CD4-positive, alpha-beta memory T cell (primary cell): Measurements from ENCODE around the gene CEP63. TPM values are rescaled to one million over a fixed set of nuclear protein-coding genes. Genes with fewer than 3 reads are reported as not detected.
A peak's percentile ranks its signal among the peaks of the same experiment; 100 is the strongest.

Experiments
- CTCF ChIA-PET: fragments of 350-600 bp; sonication (Branson Sonifier 250); formaldehyde crosslinking; loops from one replicate; lab custom pipeline; 2021; ENCODE audit warnings: inconsistent platforms; ENCODE audit not compliant: partially characterized antibody; lab: Charles Lee
- POLR2A ChIA-PET: fragments of 350-600 bp; sonication (Branson Sonifier 250); formaldehyde crosslinking; loops from one replicate; lab custom pipeline; 2021; ENCODE audit not compliant: partially characterized antibody; lab: Charles Lee
- DNase-seq, 5 donors: peaks; one replicate each; pipeline versions ENCODE4 v3.0.0 to v3.0.0-alpha.2; 2020 to 2022; ENCODE audit warnings: mixed read lengths in 1 of 5
- H3K27ac ChIP-seq: one replicate; pipeline ENCODE4 v1.7.0; 2013; ENCODE audit warnings: low read depth, low read length
- H3K27me3 ChIP-seq: 2 replicates; pipeline ENCODE4 v1.7.0; 2013; ENCODE audit warnings: mild to moderate bottlenecking, low read length, moderate library complexity; ENCODE audit not compliant: insufficient read depth
- H3K36me3 ChIP-seq: 2 replicates; pipeline ENCODE4 v1.7.0; 2013; ENCODE audit warnings: mild to moderate bottlenecking, low read length, moderate library complexity; ENCODE audit not compliant: insufficient read depth
- H3K4me1 ChIP-seq: 2 replicates; pipeline ENCODE4 v1.7.0; 2013; ENCODE audit warnings: mild to moderate bottlenecking, low read length, moderate library complexity; ENCODE audit not compliant: insufficient read depth
- H3K4me3 ChIP-seq, 2 donors: one replicate each; pipeline ENCODE4 v1.7.0; 2013; ENCODE audit warnings: low read length in 2 of 2, mild to moderate bottlenecking in 1 of 2
- H3K9me3 ChIP-seq, 2 donors: one replicate each; pipeline ENCODE4 v1.7.0; 2013; ENCODE audit warnings: low read length in 2 of 2, control low read depth in 1 of 2; ENCODE audit not compliant: control insufficient read depth in 1 of 2
- H3K27ac Mint-ChIP-seq, 7 donors: one replicate each; pipeline ENCODE4 v1.8.0; 2020 to 2021; ENCODE audit warnings: mixed read lengths in 7 of 7, mild to moderate bottlenecking in 6 of 7, inconsistent platforms in 3 of 7, moderate library complexity in 3 of 7
- H3K27me3 Mint-ChIP-seq, 2 donors: one replicate each; pipeline ENCODE4 v1.8.0; 2020 to 2021; ENCODE audit warnings: mixed read lengths in 2 of 2
- H3K36me3 Mint-ChIP-seq, 2 donors: one replicate each; pipeline ENCODE4 v1.8.0; 2020 to 2021; ENCODE audit warnings: mixed read lengths in 2 of 2, inconsistent platforms in 1 of 2, mild to moderate bottlenecking in 1 of 2
- H3K4me1 Mint-ChIP-seq, 4 donors: one replicate each; pipeline ENCODE4 v1.8.0; 2020 to 2021; ENCODE audit warnings: mixed read lengths in 4 of 4, mild to moderate bottlenecking in 1 of 4
- H3K4me3 Mint-ChIP-seq, 8 donors: one replicate each; pipeline ENCODE4 v1.8.0; 2020 to 2021; ENCODE audit warnings: mixed read lengths in 8 of 8, mild to moderate bottlenecking in 7 of 8, moderate library complexity in 6 of 8, inconsistent platforms in 3 of 8
- H3K9me3 Mint-ChIP-seq, 8 donors: one replicate each; pipeline ENCODE4 v1.8.0; 2020 to 2021; ENCODE audit warnings: mixed read lengths in 8 of 8, mild to moderate bottlenecking in 5 of 8, inconsistent platforms in 3 of 8, moderate library complexity in 1 of 8
- intact Hi-C: fragments of 100-400 bp; cut with micrococcal nuclease; formaldehyde crosslinking; loops from one replicate; pipeline ENCODE4 v1.15.1; 2023
- polyA plus RNA-seq, 2 donors: library from polyadenylated mRNA; unstranded; fragments of 300-500 nt; fragmentation: Illumina TruSeq; gene quantifications; one replicate each; pipeline ENCODE4 v1.2.3, GENCODE V29; 2021
- total RNA-seq, 2 experiments: library from RNA; stranded (reverse); gene quantifications; one replicate each; pipeline ENCODE4 v1.2.3, GENCODE V29; 2021

The CEP63 gene
- total and polyA plus RNA-seq, 4 experiments from 2014 or later: 12.8 to 40.1 (median 25.6) TPM

- intact Hi-C loops: no loop called here
- Histone ChIP-seq H3K4me3 (no peak overlapping the region), H3K27me3 (no peaks in the 10 kb centered on the region), H3K27ac (no peak overlapping the region), H3K36me3 (no peaks in the 10 kb centered on the region), H3K9me3 (no peaks in the 10 kb centered on the region), H3K4me1 (no peaks in the 10 kb centered on the region)
- peak overlapping the region in 1 of 7 donors; percentile 2 for H3K27ac Mint-ChIP-seq
- H3K4me3 Mint-ChIP-seq: no peak overlapping the region
- POLR2A ChIA-PET: no interaction called here
- no peak for DNase-seq
- CTCF ChIA-PET: no interaction called here
- H3K36me3 Mint-ChIP-seq: no peaks in the 10 kb centered on the region
- H3K9me3 Mint-ChIP-seq: no peaks in the 10 kb centered on the region
- peaks cover 4 to 6% of the 10 kb centered on the region in 2 donors for H3K27me3 Mint-ChIP-seq
- H3K4me1 Mint-ChIP-seq: peaks cover 0 to 2% (median 0%) of the 10 kb centered on the region in 4 donors
These were observed 124.1 kb downstream of the CEP63 start for GRCh38 chr3:134609821-134610431.

GRCh38 chr3:134610432-134611385, 124.9 kb downstream of the CEP63 start:
- ChIA-PET CTCF (interaction anchor here (1.0 kb wide), 1 partner anchor 10 kb away, joined by 3 read pairs; no protein-coding TSS in a partner anchor), POLR2A (no interaction called here)
- Histone ChIP-seq H3K27me3 (no peaks in the 10 kb centered on the region), H3K4me3 (no peak overlapping the region), H3K4me1 (no peaks in the 10 kb centered on the region), H3K36me3 (no peaks in the 10 kb centered on the region), H3K27ac (no peak overlapping the region), H3K9me3 (no peaks in the 10 kb centered on the region)
- H3K27ac Mint-ChIP-seq: no peak overlapping the region
- intact Hi-C loops: no loop called here
- H3K9me3 Mint-ChIP-seq: no peaks in the 10 kb centered on the region
- H3K4me1 Mint-ChIP-seq: peaks cover 0 to 2% (median 0%) of the 10 kb centered on the region in 4 donors
- H3K27me3 Mint-ChIP-seq: peaks cover 4 to 6% of the 10 kb centered on the region in 2 donors
- no peaks in the 10 kb centered on the region for H3K36me3 Mint-ChIP-seq
- H3K4me3 Mint-ChIP-seq: no peak overlapping the region
- no peak for DNase-seq

GRCh38 chr3:134611516-134611915, 125.7 kb downstream of the CEP63 start:
- DNase-seq: no peak
- Histone ChIP-seq H3K36me3 (no peaks in the 10 kb centered on the region), H3K4me3 (no peak overlapping the region), H3K9me3 (no peaks in the 10 kb centered on the region), H3K4me1 (no peaks in the 10 kb centered on the region), H3K27me3 (no peaks in the 10 kb centered on the region), H3K27ac (no peak overlapping the region)
- Mint-ChIP-seq H3K4me1 (peaks cover 0 to 2% (median 0%) of the 10 kb centered on the region in 4 donors), H3K9me3 (no peaks in the 10 kb centered on the region), H3K27me3 (peaks cover 4 to 6% of the 10 kb centered on the region in 2 donors), H3K4me3 (no peak overlapping the region), H3K27ac (no peak overlapping the region), H3K36me3 (no peaks in the 10 kb centered on the region)
- POLR2A ChIA-PET: no interaction called here
- intact Hi-C loops: no loop called here
- CTCF ChIA-PET: interaction anchor here (1.0 kb wide), 1 partner anchor 10 kb away, joined by 3 read pairs; no protein-coding TSS in a partner anchor

GRCh38 chr3:134613006-134613520, 127.2 kb downstream of the CEP63 start:
- POLR2A ChIA-PET: no interaction called here
- no peak for DNase-seq
- Mint-ChIP-seq H3K27ac (no peak overlapping the region), H3K36me3 (no peaks in the 10 kb centered on the region), H3K9me3 (no peaks in the 10 kb centered on the region), H3K4me1 (no peaks in the 10 kb centered on the region), H3K27me3 (peaks cover 4 to 6% of the 10 kb centered on the region in 2 donors), H3K4me3 (no peak overlapping the region)
- no peaks in the 10 kb centered on the region for H3K36me3 ChIP-seq
- H3K27ac ChIP-seq: no peak overlapping the region
- no peak overlapping the region for H3K4me3 ChIP-seq
- no peaks in the 10 kb centered on the region for H3K27me3 ChIP-seq
- intact Hi-C loops: no loop called here
- no peaks in the 10 kb centered on the region for H3K9me3 ChIP-seq
- no peaks in the 10 kb centered on the region for H3K4me1 ChIP-seq
- CTCF ChIA-PET: no interaction called here

GRCh38 chr3:134614955-134615354, 129.1 kb downstream of the CEP63 start:
- intact Hi-C loops: no loop called here
- Histone ChIP-seq H3K4me3 (no peak overlapping the region), H3K36me3 (no peaks in the 10 kb centered on the region), H3K9me3 (no peaks in the 10 kb centered on the region), H3K4me1 (no peaks in the 10 kb centered on the region), H3K27me3 (no peaks in the 10 kb centered on the region), H3K27ac (no peak overlapping the region)
- ChIA-PET POLR2A (no interaction called here), CTCF (interaction anchor here (0.7 to 1.4 kb wide), 2 partner anchors 11 to 180 kb away, joined by 3 read pairs; partner anchors contain the start of gene EPHB1)
- no peak for DNase-seq
- peaks cover 0 to 1% of the 10 kb centered on the region in 2 donors for H3K27me3 Mint-ChIP-seq
- H3K4me1 Mint-ChIP-seq: no peaks in the 10 kb centered on the region
- H3K4me3 Mint-ChIP-seq: no peak overlapping the region
- no peaks in the 10 kb centered on the region for H3K36me3 Mint-ChIP-seq
- H3K9me3 Mint-ChIP-seq: no peaks in the 10 kb centered on the region
- H3K27ac Mint-ChIP-seq: no peak overlapping the region

- Histone ChIP-seq H3K4me1 (no peaks in the 10 kb centered on the region), H3K36me3 (no peaks in the 10 kb centered on the region), H3K27me3 (no peaks in the 10 kb centered on the region), H3K9me3 (no peaks in the 10 kb centered on the region), H3K27ac (no peak overlapping the region), H3K4me3 (no peak overlapping the region)
- ChIA-PET CTCF (interaction anchor here (0.7 kb wide), 1 partner anchor 179 kb away, joined by 3 read pairs; the partner anchor contains the start of gene EPHB1), POLR2A (no interaction called here)
- no peak for DNase-seq
- Mint-ChIP-seq H3K27ac (no peak overlapping the region), H3K9me3 (no peaks in the 10 kb centered on the region), H3K27me3 (no peaks in the 10 kb centered on the region), H3K4me3 (no peak overlapping the region), H3K4me1 (no peaks in the 10 kb centered on the region), H3K36me3 (no peaks in the 10 kb centered on the region)
- intact Hi-C loops: no loop called here
These were observed 129.9 kb downstream of the CEP63 start for GRCh38 chr3:134615743-134616142.
